B cell (primary cell): Measurements from ENCODE around the gene GRPR.

ENCODE experiments used
- CTCF ChIP-seq: fragments of 200-600 bp; IDR thresholded peaks from one replicate; pipeline ENCODE4 v1.8.0; 2022; ENCODE audit warnings: antibody characterized with exemption, mild to moderate bottlenecking
- EZH2 ChIP-seq: IDR thresholded peaks from 2 replicates; pipeline ENCODE4 v1.6.1; 2012; ENCODE audit warnings: borderline replicate concordance, low read depth, mild to moderate bottlenecking, moderate library complexity, low read length; ENCODE audit not compliant: insufficient read depth, poor library complexity, severe bottlenecking

- TF ChIP-seq CTCF: no peak
- TF ChIP-seq EZH2: no peak
Measured at GRCh38 chrX:16142246-16142558, 18.8 kb downstream of the GRPR start.
